GM18526 (cell line): ENCODE measurements around the gene KCNH8.

Experiments used
- POLR2A ChIP-seq: IDR thresholded peaks from 3 replicates; pipeline ENCODE4 v1.6.1; 2011; ENCODE audit not compliant: insufficient read length; ENCODE audit errors: extremely low read depth

The KCNH8 gene

GRCh38 chr3:19473971-19474580 is 325.8 kb downstream of the KCNH8 start:
- no peak for TF ChIP-seq POLR2A

GRCh38 chr3:19476281-19476680 is 328.0 kb downstream of the KCNH8 start:
- no peak for TF ChIP-seq POLR2A

GRCh38 chr3:19485267-19485666 is 337.0 kb downstream of the KCNH8 start:
- TF ChIP-seq POLR2A = no peak

GRCh38 chr3:19487386-19487785 is 339.1 kb downstream of the KCNH8 start:
- no peak for TF ChIP-seq POLR2A

GRCh38 chr3:19488939-19489338 is 340.6 kb downstream of the KCNH8 start:
- TF ChIP-seq POLR2A = no peak

GRCh38 chr3:19489936-19490335 is 341.6 kb downstream of the KCNH8 start:
- TF ChIP-seq POLR2A = no peak

GRCh38 chr3:19506171-19506570 is 357.9 kb downstream of the KCNH8 start:
- TF ChIP-seq POLR2A = no peak

- no peak for TF ChIP-seq POLR2A
These were observed 374.0 kb downstream of the KCNH8 start for GRCh38 chr3:19522305-19522704.

- no peak for TF ChIP-seq POLR2A
These were observed 377.8 kb downstream of the KCNH8 start for GRCh38 chr3:19526071-19526470.

GRCh38 chr3:19527746-19528145 is 379.4 kb downstream of the KCNH8 start:
- TF ChIP-seq POLR2A = no peak

GRCh38 chr3:19531426-19531825 is 383.1 kb downstream of the KCNH8 start:
- no peak for TF ChIP-seq POLR2A

- TF ChIP-seq POLR2A = no peak
These were observed 391.4 kb downstream of the KCNH8 start for GRCh38 chr3:19539518-19540392.

GRCh38 chr3:19540464-19540863 is 392.2 kb downstream of the KCNH8 start:
- no peak for TF ChIP-seq POLR2A

GRCh38 chr3:19541284-19541683 is 393.0 kb downstream of the KCNH8 start:
- TF ChIP-seq POLR2A = no peak

GRCh38 chr3:19543212-19543841 is 395.0 kb downstream of the KCNH8 start:
- no peak for TF ChIP-seq POLR2A
